22Rv1 (cell line): ENCODE results near the gene ATP1A4.

Experiments used
- ZFX ChIP-seq: fragments of 450-650 bp; IDR thresholded peaks from 2 replicates; pipeline ENCODE4 v1.6.1; 2017; ENCODE audit warnings: antibody characterized with exemption, borderline replicate concordance
- TF ChIP-seq, protein P1 (sequence below): fragments of 450-650 bp; IDR thresholded peaks from 2 replicates; pipeline ENCODE4 v1.5.1; 2017; ENCODE audit warnings: mild to moderate bottlenecking

DNA sequence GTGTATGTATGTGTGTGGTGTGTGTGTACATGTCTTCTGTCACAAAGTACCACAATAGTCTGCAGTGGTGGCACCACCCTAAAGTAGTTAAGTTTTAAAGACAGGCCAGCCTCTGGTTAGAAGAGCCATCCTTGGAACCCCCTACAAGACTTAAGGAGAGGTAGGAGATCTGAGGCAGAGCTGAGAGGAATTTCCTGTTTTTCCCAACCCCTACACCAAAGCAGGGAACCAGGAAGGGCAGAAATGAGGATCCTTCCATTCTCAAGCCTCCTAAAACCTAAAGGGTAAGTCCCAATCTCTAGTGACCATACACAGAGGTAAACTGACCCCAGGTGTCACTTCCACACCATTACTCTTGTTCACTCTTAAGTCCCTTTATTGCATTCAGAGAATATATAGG is 64.9 kb downstream of the ATP1A4 start:
- TF ChIP-seq, protein P1, sequence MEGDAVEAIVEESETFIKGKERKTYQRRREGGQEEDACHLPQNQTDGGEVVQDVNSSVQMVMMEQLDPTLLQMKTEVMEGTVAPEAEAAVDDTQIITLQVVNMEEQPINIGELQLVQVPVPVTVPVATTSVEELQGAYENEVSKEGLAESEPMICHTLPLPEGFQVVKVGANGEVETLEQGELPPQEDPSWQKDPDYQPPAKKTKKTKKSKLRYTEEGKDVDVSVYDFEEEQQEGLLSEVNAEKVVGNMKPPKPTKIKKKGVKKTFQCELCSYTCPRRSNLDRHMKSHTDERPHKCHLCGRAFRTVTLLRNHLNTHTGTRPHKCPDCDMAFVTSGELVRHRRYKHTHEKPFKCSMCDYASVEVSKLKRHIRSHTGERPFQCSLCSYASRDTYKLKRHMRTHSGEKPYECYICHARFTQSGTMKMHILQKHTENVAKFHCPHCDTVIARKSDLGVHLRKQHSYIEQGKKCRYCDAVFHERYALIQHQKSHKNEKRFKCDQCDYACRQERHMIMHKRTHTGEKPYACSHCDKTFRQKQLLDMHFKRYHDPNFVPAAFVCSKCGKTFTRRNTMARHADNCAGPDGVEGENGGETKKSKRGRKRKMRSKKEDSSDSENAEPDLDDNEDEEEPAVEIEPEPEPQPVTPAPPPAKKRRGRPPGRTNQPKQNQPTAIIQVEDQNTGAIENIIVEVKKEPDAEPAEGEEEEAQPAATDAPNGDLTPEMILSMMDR = no peak
- TF ChIP-seq ZFX = no peak
